ENCODE data around the gene ITLN2.
"Not testable (repeated sequence)": the region's sequence is repeated elsewhere in the genome, so short reads cannot be mapped to it uniquely, and the experiment has no call there.

The ITLN2 gene

GRCh38 chr1:160952129-160952510 is 2.5 kb downstream of the ITLN2 start:
- Histone ChIP-seq H3K27me3 (ENCODE audit: control insufficient read depth, insufficient read depth, low read length) (no peaks in the 10 kb centered on the region), H3K4me3 (ENCODE audit: low read depth, low read length) (no peak overlapping the region), H3K4me1 (ENCODE audit: control insufficient read depth, insufficient read depth, low read length) (peaks cover 16% of the 10 kb centered on the region), H3K9ac (ENCODE audit: low read depth, low read length) (no peak overlapping the region), H3K36me3 (ENCODE audit: control insufficient read depth, insufficient read depth, low read length) (no peaks in the 10 kb centered on the region), H3K27ac (ENCODE audit: low read depth, low read length) (no peak overlapping the region), H3K9me3 (ENCODE audit: control insufficient read depth, insufficient read depth, low read length) (no peaks in the 10 kb centered on the region)

DNA sequence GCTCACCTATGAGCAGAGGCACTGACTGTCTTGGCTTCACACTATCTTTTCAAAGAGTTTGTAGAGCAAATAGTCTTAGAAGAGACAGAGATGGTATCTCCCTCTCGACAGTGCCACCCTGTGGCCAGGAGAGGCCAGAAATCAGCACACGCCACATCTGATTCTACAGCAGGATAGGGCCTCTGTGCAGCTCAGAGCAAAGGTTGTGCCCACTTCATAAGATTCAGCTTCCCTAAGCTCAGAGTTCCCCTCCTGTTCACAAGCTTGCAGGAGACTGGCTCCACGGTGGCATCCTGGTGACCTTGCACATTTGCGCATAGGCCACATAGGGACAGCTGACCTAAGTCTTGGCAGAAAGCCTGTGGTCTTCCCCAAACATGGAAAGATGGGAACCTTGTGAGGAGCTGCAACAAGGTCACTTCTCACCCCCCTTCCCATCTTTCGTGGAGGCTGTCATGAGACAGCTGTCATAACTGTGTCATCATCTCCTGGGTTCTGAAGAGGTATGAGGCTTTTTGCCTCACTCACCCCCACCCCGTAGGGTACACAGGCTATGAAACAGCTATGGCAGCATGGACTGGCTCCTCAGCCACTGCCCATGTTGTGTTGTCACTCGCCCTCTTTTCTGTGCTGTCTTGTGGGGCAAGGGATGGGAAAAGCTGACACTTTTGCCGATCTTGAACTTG is 3.0 kb downstream of the ITLN2 start:
- Histone ChIP-seq H3K36me3 (ENCODE audit: control insufficient read depth, insufficient read depth, low read length) (no peaks in the 10 kb centered on the region), H3K27me3 (ENCODE audit: control insufficient read depth, insufficient read depth, low read length) (no peaks in the 10 kb centered on the region), H3K4me3 (ENCODE audit: low read depth, low read length) (no peak overlapping the region), H3K9ac (ENCODE audit: low read depth, low read length) (no peak overlapping the region), H3K4me1 (ENCODE audit: control insufficient read depth, insufficient read depth, low read length) (peaks cover 16% of the 10 kb centered on the region), H3K9me3 (ENCODE audit: control insufficient read depth, insufficient read depth, low read length) (no peaks in the 10 kb centered on the region), H3K27ac (ENCODE audit: low read depth, low read length) (no peak overlapping the region)

GRCh38 chr1:160950657-160951056 is 4.0 kb downstream of the ITLN2 start:
- Histone ChIP-seq H3K9me3 (ENCODE audit: control insufficient read depth, insufficient read depth, low read length) (no peaks in the 10 kb centered on the region), H3K27ac (ENCODE audit: low read depth, low read length) (no peak overlapping the region), H3K4me1 (ENCODE audit: control insufficient read depth, insufficient read depth, low read length) (peaks cover 16% of the 10 kb centered on the region), H3K36me3 (ENCODE audit: control insufficient read depth, insufficient read depth, low read length) (no peaks in the 10 kb centered on the region), H3K9ac (ENCODE audit: low read depth, low read length) (no peak overlapping the region), H3K4me3 (ENCODE audit: low read depth, low read length) (no peak overlapping the region), H3K27me3 (ENCODE audit: control insufficient read depth, insufficient read depth, low read length) (no peaks in the 10 kb centered on the region)

DNA sequence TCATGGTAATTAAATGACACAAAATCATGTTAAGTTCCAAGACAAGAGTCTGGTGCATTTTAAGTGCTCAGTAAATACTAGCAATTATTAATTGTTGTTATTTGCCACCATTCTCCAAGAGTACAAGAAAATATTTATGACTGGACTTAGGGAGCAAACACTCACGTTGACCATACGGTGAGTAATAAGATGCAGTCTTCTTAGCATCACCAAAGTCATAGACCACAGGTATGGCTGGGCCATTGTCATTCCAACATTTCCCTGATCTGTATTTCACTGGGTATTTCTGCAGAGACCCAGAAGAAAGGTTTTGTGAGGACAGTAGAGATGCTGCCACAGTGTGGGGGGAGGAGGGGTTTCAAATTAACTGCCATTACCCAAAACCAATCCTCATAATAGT is 4.7 kb downstream of the ITLN2 start:
- no peaks in the 10 kb centered on the region for H3K9me3 ChIP-seq (ENCODE audit: control insufficient read depth, insufficient read depth, low read length)
- H3K27me3 ChIP-seq (ENCODE audit: control insufficient read depth, insufficient read depth, low read length), result no peaks in the 10 kb centered on the region
- no peak overlapping the region for H3K4me3 ChIP-seq (ENCODE audit: low read depth, low read length)
- no peak overlapping the region for H3K9ac ChIP-seq (ENCODE audit: low read depth, low read length)
- peak overlapping the region; percentile 67 for H3K27ac ChIP-seq (ENCODE audit: low read depth, low read length)
- H3K4me1 ChIP-seq (ENCODE audit: control insufficient read depth, insufficient read depth, low read length), result peaks cover 15% of the 10 kb centered on the region
- no peaks in the 10 kb centered on the region for H3K36me3 ChIP-seq (ENCODE audit: control insufficient read depth, insufficient read depth, low read length)

GRCh38 chr1:160949216-160949880 is 5.3 kb downstream of the ITLN2 start:
- H3K9me3 ChIP-seq (ENCODE audit: control insufficient read depth, insufficient read depth, low read length); H3K9ac ChIP-seq (ENCODE audit: low read depth, low read length); H3K4me1 ChIP-seq (ENCODE audit: control insufficient read depth, insufficient read depth, low read length); H3K36me3 ChIP-seq (ENCODE audit: control insufficient read depth, insufficient read depth, low read length); H3K27me3 ChIP-seq (ENCODE audit: control insufficient read depth, insufficient read depth, low read length); H3K4me3 ChIP-seq (ENCODE audit: low read depth, low read length): not testable (repeated sequence)
- peak overlapping the region; percentile 67 for H3K27ac ChIP-seq (ENCODE audit: low read depth, low read length)

DNA sequence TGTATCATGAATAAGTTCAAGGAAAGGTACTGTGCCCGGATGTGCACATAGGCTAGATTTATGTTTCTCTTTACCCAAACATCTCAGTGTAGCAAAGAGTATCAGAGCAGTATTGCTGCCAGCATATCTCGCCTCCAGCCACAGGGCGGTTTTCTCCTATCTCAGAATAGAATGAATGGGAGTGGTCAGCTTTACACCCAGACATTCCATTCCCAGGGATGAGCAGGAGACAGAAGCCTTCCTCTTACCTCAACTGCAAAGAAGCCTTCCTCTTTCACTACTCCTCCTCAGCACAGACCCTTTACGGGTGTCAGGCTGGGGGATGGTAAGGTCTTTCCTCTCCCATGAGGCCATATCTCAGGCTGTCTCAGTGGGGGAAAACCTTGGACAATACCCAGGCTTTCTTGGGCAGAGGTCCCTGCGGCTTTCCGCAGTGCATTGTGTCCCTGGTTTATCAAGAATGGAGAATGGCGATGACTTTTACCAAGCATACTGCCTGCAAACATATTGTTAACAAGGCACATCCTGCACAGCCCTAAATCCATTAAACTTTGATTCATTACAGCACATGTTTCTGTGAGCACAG is 7.3 kb downstream of the ITLN2 start:
- H3K27me3 ChIP-seq (ENCODE audit: control insufficient read depth, insufficient read depth, low read length); H3K4me3 ChIP-seq (ENCODE audit: low read depth, low read length); H3K36me3 ChIP-seq (ENCODE audit: control insufficient read depth, insufficient read depth, low read length); H3K4me1 ChIP-seq (ENCODE audit: control insufficient read depth, insufficient read depth, low read length); H3K9ac ChIP-seq (ENCODE audit: low read depth, low read length); H3K9me3 ChIP-seq (ENCODE audit: control insufficient read depth, insufficient read depth, low read length); H3K27ac ChIP-seq (ENCODE audit: low read depth, low read length): not testable (repeated sequence)

GRCh38 chr1:160945881-160946280 is 8.7 kb downstream of the ITLN2 start:
- H3K4me3 ChIP-seq (ENCODE audit: low read depth, low read length); H3K9ac ChIP-seq (ENCODE audit: low read depth, low read length); H3K4me1 ChIP-seq (ENCODE audit: control insufficient read depth, insufficient read depth, low read length); H3K27ac ChIP-seq (ENCODE audit: low read depth, low read length); H3K36me3 ChIP-seq (ENCODE audit: control insufficient read depth, insufficient read depth, low read length); H3K9me3 ChIP-seq (ENCODE audit: control insufficient read depth, insufficient read depth, low read length); H3K27me3 ChIP-seq (ENCODE audit: control insufficient read depth, insufficient read depth, low read length): not testable (repeated sequence)

GRCh38 chr1:160945079-160945478 is 9.5 kb downstream of the ITLN2 start:
- Histone ChIP-seq H3K4me3 (ENCODE audit: low read depth, low read length) (no peak overlapping the region), H3K27me3 (ENCODE audit: control insufficient read depth, insufficient read depth, low read length) (no peaks in the 10 kb centered on the region), H3K9me3 (ENCODE audit: control insufficient read depth, insufficient read depth, low read length) (0 out of 2 replicates have a peak, but pooled peaks cover 4% of the 10 kb centered on the region), H3K36me3 (ENCODE audit: control insufficient read depth, insufficient read depth, low read length) (no peaks in the 10 kb centered on the region), H3K9ac (ENCODE audit: low read depth, low read length) (no peak overlapping the region), H3K4me1 (ENCODE audit: control insufficient read depth, insufficient read depth, low read length) (peaks cover 5% of the 10 kb centered on the region; the same call in 1 of the 2 replicates), H3K27ac (ENCODE audit: low read depth, low read length) (no peak overlapping the region)

- 0 out of 2 replicates have a peak, but pooled peaks cover 4% of the 10 kb centered on the region for H3K9me3 ChIP-seq (ENCODE audit: control insufficient read depth, insufficient read depth, low read length)
- H3K36me3 ChIP-seq (ENCODE audit: control insufficient read depth, insufficient read depth, low read length), result no peaks in the 10 kb centered on the region
- no peak overlapping the region for H3K4me3 ChIP-seq (ENCODE audit: low read depth, low read length)
- H3K27ac ChIP-seq (ENCODE audit: low read depth, low read length), result no peak overlapping the region
- no peaks in the 10 kb centered on the region for H3K4me1 ChIP-seq (ENCODE audit: control insufficient read depth, insufficient read depth, low read length)
- no peak overlapping the region for H3K9ac ChIP-seq (ENCODE audit: low read depth, low read length)
- H3K27me3 ChIP-seq (ENCODE audit: control insufficient read depth, insufficient read depth, low read length), result no peaks in the 10 kb centered on the region
Observed at GRCh38 chr1:160942926-160943325, 11.7 kb downstream of the ITLN2 start.

DNA sequence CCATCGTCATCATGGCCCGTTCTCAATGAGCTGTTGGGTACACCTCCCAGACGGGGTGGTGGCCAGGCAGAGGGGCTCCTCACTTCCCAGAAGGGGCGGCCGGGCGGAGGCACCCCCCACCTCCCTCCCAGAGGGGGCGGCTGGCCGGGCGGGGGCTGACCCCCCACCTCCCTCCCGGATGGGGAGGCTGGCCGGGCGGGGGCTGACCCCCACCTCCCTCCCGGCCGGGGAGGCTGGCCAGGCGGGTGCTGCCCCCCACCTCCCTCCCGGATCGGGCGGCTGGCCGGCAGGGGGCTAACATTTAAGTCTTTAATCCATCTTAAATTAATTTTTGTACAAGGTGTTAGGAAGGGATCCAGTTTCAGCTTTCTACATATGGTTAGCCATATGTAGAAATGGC is 17.9 kb downstream of the ITLN2 start:
- not testable (repeated sequence) for H3K9ac ChIP-seq (ENCODE audit: low read depth, low read length); H3K9me3 ChIP-seq (ENCODE audit: control insufficient read depth, insufficient read depth, low read length); H3K4me3 ChIP-seq (ENCODE audit: low read depth, low read length); H3K27me3 ChIP-seq (ENCODE audit: control insufficient read depth, insufficient read depth, low read length); H3K27ac ChIP-seq (ENCODE audit: low read depth, low read length); H3K4me1 ChIP-seq (ENCODE audit: control insufficient read depth, insufficient read depth, low read length); H3K36me3 ChIP-seq (ENCODE audit: control insufficient read depth, insufficient read depth, low read length)

DNA sequence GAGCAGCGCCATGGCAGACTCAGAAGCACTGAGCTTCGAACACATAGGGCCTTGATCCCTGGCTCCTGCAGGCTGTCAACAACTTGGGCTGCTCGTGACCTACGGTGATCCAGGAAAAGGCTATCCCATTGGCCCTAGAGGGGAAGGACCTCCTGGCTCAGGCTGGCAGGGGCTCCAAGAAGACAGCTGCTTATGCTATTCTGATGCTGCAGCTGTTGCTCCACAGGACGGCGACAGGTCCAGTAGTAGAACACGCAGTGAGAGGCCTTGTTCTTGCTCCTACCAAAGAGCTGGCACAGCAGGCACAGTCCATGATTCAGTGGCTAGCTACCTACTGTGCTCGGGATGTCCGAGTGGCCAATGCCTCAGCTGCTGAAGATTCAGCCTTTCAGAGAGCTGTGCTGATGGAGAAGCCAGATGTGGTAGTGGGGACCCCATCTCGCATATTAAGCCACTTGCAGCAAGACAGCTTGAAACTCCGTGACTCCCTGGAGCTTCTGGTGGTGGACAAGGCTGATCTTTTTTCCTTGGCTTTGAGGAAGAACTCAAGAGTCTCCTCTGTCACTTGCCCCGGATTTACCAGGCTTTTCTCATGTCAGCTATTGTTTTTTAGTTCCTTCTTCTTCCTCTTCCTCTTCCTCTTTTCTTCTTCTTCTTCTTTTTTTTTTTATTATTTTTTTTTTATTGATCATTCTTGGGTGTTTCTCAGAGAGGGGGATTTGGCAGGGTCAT is 18.9 kb downstream of the ITLN2 start:
- Histone ChIP-seq H3K27ac (ENCODE audit: low read depth, low read length) (no peak overlapping the region), H3K4me1 (ENCODE audit: control insufficient read depth, insufficient read depth, low read length) (no peaks in the 10 kb centered on the region), H3K9me3 (ENCODE audit: control insufficient read depth, insufficient read depth, low read length) (peaks cover 7% of the 10 kb centered on the region; the same call in 1 of the 2 replicates)

More for the DNA sequence above, 18.9 kb downstream of the ITLN2 start:
- Histone ChIP-seq H3K36me3 (ENCODE audit: control insufficient read depth, insufficient read depth, low read length) (no peaks in the 10 kb centered on the region), H3K9ac (ENCODE audit: low read depth, low read length) (no peak overlapping the region), H3K27me3 (ENCODE audit: control insufficient read depth, insufficient read depth, low read length) (no peaks in the 10 kb centered on the region), H3K4me3 (ENCODE audit: low read depth, low read length) (no peak overlapping the region)

Measured in HUES48 (cell line).